NCI-H1048 (cell line): ENCODE data around the gene ZNF274.
A peak's percentile ranks its signal among the peaks of the same experiment; 100 is the strongest.
"Not testable (repeated sequence)": the region's sequence is repeated elsewhere in the genome, so short reads cannot be mapped to it uniquely, and the experiment has no call there.

Experiments used
- DNase-seq: peaks from one replicate; lab custom pipeline; 2025; lab: John Stamatoyannopoulos, UW

ZNF274 gene

DNA sequence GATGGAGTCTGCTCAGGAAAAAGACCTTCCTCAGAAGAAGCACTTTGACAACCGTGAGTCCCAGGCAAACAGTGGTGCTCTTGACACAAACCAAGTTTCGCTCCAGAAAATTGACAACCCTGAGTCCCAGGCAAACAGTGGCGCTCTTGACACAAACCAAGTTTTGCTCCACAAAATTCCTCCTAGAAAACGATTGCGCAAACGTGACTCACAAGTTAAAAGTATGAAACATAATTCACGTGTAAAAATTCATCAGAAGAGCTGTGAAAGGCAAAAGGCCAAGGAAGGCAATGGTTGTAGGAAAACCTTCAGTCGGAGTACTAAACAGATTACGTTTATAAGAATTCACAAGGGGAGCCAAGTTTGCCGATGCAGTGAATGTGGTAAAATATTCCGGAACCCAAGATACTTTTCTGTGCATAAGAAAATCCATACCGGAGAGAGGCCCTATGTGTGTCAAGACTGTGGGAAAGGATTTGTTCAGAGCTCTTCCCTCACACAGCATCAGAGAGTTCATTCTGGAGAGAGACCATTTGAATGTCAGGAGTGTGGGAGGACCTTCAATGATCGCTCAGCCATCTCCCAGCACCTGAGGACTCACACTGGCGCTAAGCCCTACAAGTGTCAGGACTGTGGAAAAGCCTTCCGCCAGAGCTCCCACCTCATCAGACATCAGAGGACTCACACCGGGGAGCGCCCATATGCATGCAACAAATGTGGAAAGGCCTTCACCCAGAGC lies 29.6 kb downstream of the ZNF274 start:
- no peak for DNase-seq

DNA sequence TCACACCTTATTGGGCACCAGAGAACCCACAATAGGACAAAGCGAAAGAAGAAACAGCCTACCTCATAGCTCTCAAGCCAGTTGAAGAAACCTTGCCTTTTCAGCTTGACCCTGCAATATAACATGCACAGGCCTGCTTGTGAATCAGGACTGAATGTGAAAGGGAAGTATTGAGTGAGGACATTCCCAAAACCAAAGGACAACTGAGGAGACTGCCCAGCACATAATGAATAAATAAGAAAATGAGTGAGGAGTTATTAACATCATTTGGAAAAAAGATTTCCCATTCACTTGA lies 30.2 kb downstream of the ZNF274 start:
- no peak for DNase-seq

GRCh38 chr19:58217069-58217481 lies 34.2 kb downstream of the ZNF274 start:
- DNase-seq: no peak

DNA sequence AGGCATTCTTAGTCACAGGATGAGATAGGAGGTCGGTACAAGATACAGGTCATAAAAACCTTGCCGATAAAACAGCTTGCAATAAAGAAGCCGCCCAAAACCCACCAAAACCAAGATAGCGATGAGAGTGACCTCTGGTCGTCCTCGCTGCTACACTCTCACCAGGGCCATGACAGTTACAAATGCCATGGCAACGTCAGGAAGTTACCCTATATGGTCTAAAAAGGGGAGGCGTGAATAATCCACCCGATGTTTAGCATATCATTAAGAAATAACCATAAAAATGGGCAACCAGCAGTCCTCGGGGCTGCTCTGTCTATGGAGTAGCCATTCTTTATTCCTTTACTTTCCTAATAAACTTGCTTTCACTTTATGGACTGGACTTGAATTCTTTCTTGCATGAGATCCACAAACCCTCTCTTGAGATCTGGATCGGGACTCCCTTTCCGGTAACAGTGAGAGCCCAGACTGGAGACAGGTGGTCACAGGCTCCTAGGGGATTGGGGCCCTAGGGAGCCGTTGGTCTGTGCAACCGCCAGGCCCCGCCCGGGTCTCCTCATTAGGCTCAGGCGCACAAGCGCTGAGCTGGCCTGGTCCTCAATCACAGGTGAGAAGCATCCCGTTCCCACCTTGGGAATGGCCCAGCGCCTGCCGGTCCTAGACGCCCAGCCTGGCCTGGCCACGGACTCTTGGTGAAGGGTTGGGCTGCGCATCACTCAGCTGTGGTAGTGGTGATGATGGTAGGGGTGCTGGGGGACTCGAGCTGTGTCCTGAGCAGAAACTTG lies 34.9 kb downstream of the ZNF274 start:
- DNase-seq: no peak

- no peak for DNase-seq
These were observed 36.0 kb downstream of the ZNF274 start for GRCh38 chr19:58218899-58219298.

DNA sequence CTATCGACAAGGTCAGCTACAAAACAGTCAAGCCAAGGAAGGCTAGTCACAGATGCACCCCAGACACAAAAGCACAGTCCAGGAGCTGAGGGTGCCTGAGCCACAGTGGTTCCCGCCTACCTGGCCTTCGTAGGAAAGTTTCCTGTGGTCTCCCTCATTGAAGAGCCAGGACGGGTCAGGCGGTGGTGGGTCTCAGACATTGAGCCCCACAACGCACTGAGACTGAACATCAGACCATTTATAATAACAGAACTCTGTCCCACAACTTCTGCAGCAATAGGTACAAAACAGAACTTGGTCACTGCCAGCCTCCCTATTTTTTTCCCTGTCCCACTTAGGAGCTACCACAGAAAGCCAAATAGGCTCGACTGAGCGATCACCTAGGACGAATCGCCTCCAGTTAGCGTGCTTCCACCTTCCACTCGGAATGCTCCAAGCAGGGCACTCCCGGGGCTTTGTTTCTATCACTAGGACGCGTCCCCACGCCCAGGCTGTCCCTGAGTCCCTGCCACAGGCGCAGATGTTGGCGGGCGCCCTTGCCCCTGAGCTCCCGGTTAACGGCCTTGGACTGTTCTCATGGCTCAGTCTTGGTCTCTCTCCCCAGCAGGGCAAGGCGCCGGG lies 45.2 kb downstream of the ZNF274 start:
- no peak for DNase-seq

GRCh38 chr19:58228585-58229254 lies 45.9 kb downstream of the ZNF274 start, which contains the start of gene ZNF544:
TSS of gene ZNF544 (plus strand) at chr19:58228914. CDS start at chr19:58244024, 15,110 bp downstream.
- peak; percentile 60 for DNase-seq

DNA sequence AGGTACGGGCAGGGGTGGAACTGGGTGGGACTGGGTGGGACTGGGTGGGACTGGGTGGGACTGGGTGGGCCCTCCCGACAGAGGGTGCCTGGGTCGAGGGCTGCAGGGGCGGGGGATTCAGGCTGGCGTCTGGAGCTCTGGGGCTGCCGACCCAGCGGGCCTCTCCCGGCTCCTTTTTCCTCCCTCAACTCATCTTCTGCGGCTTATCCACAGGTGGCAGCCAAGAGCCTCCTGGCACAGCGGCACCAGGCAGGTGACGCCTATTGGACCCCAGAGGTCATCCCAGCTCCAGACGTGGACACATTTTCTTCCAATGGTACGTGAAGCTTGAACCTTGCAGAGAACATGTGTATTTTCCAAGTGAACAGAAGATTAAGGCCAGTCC lies 46.4 kb downstream of the ZNF274 start:
- no peak for DNase-seq

- DNase-seq: no peak
These were observed 54.5 kb downstream of the ZNF274 start for GRCh38 chr19:58237324-58237723.

DNA sequence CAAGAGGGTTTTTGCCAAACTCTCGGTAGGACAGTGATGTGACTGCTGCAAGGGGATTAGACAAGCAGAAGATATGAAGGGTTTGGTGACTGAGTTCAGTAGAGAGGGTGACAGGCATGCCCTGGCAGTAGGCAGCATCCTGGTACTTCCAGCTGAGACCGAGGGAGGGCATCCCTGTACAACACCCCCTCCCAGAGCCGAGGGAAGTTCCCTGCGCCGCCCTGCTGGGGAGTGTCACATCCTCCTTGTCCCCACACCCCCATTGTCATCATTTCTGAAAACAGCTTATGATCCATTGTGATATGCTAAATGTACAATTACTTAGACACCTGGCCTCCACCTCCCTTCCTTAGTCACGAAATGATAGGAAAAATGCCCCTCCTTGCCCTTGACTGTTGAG lies 60.5 kb downstream of the ZNF274 start:
- DNase-seq: no peak

DNA sequence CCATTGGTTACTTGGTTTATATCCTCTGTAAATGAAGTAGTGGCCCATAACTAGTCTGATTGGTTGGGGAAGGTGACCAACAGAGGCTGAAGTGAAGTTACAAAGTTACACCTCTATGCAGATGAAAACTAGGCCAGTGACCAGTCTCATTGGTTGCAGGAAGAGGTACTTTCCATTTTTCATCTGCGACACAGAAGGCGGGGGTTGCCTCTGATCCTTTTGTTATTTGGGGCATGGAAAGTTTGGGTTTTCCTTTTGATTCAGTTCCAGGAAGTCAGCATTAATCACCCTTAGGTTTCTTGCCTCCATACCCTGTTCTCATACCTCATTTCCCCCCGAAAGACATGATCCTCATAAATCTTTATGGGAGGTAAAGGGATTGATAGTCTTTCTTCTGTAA lies 66.0 kb downstream of the ZNF274 start:
- DNase-seq: no peak

GRCh38 chr19:58252102-58252685 lies 69.3 kb downstream of the ZNF274 start:
- no peak for DNase-seq

DNA sequence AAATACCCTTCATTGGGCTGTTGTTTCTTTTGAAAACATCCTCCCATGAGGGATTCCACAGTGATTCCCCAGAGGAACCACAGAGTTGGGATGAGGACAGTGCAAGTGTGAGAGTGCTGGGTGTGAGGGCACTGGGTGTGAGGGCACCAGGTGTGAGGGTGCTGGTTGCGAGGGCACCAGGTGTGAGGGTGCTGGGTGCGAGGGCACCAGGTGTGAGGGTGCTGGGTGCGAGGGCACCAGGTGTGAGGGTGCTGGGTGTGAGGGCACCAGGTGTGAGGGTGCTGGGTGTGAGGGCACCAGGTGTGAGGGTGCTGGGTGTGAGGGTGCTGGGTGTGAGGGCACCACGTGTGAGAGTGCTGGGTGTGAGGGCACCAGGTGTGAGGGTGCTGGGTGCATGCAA lies 75.4 kb downstream of the ZNF274 start:
- not testable (repeated sequence) for DNase-seq

DNA sequence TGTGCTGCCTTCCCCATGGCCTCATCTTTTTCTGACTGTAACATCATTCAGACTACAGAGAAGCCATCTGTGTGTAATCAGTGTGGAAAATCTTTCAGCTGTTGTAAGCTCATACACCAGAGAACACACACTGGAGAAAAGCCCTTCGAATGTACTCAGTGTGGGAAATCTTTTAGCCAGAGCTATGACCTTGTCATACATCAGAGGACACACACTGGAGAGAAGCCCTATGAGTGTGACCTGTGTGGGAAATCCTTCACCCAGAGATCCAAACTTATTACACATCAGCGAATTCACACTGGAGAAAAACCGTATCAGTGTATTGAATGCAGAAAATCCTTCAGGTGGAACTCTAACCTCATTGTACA lies 78.7 kb downstream of the ZNF274 start:
- no peak for DNase-seq

DNA sequence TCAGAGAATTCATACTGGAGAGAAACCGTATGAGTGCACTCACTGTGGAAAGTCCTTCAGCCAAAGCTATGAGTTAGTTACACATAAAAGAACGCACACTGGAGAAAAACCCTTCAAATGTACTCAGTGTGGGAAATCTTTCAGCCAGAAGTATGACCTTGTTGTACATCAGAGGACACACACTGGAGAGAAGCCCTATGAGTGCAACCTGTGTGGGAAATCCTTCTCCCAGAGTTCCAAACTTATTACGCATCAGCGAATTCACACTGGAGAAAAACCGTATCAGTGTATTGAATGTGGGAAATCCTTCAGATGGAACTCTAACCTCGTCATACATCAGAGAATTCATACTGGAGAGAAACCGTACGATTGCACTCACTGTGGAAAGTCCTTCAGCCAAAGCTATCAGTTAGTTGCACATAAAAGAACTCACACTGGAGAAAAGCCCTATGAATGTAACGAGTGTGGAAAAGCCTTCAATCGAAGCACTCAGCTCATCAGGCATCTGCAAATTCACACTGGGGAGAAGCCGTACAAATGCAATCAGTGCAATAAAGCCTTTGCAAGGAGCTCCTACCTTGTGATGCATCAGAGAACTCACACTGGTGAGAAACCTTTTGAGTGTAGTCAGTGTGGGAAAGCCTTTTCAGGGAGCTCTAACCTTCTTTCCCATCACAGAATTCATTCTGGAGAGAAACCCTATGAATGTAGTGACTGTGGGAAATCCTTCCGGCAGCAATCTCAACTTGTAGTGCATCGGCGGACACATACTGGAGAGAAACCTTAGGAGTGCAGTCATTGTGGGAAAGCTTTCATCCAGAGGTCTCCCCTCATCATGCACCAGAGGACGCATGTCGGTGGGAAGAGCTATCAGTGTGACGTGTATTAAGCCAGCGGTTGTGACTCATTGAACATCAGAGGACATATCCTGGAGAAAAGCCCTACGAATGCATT lies 79.4 kb downstream of the ZNF274 start:
- DNase-seq: no peak

GRCh38 chr19:58262922-58263296 lies 80.0 kb downstream of the ZNF274 start:
- no peak for DNase-seq
